HepG2 (cell line): ENCODE data around the gene SLC22A23. TPM values are rescaled to one million over a fixed set of nuclear protein-coding genes. Genes with fewer than 3 reads are reported as not detected.
A peak's percentile ranks its signal among the peaks of the same experiment; 100 is the strongest.

Experiments
- CREM ChIP-seq, 2 experiments: sonication (generic) in 1 of 2; formaldehyde crosslinking in 1 of 2; IDR thresholded peaks; 2 replicates each; pipeline versions ENCODE4 v1.4.0 to v1.6.1; 2016 to 2020; ENCODE audit warnings: antibody characterized with exemption in 1 of 2, mild to moderate bottlenecking in 1 of 2, missing genetic modification reagents in 1 of 2
- NRL ChIP-seq: sonication (generic); formaldehyde crosslinking; IDR thresholded peaks from 2 replicates; pipeline ENCODE4 v1.5.0; 2020; ENCODE audit warnings: missing genetic modification reagents, mild to moderate bottlenecking, moderate library complexity, borderline replicate concordance
- SETDB1 ChIP-seq: sonication (generic); formaldehyde crosslinking; IDR thresholded peaks from 2 replicates; pipeline ENCODE4 v1.5.1; 2020; ENCODE audit warnings: missing genetic modification reagents, mild to moderate bottlenecking, borderline replicate concordance
- ZNF207 ChIP-seq: fragments of 450-650 bp; IDR thresholded peaks from 2 replicates; pipeline ENCODE4 v1.6.1; 2016; ENCODE audit warnings: antibody characterized with exemption, borderline replicate concordance
- ZNF335 ChIP-seq: sonication (generic); formaldehyde crosslinking; IDR thresholded peaks from 2 replicates; pipeline ENCODE4 v1.4.0; 2020; ENCODE audit warnings: missing genetic modification reagents
- ZNF883 ChIP-seq: sonication (generic); formaldehyde crosslinking; IDR thresholded peaks from 2 replicates; pipeline ENCODE4 v1.5.1; 2020; ENCODE audit warnings: mild to moderate bottlenecking, missing genetic modification reagents; ENCODE audit errors: not compliant biosample characterization
- polyA plus RNA-seq, 8 experiments: library from polyadenylated mRNA; depleted of rRNA in 3 of 8; stranded (reverse) in 7 of 8; unstranded in 1 of 8; fragments of >200 nt; fragmentation: Illumina TruSeq in 4 of 8; extraction: Trizol in 4 of 8; gene quantifications; 2 replicates each; pipeline versions ENCODE4 v1.2.1 to v1.2.3, GENCODE V29; 2011 to 2016; ENCODE audit warnings: low read depth in 4 of 8, missing spikeins in 1 of 8, mixed read lengths in 1 of 8; ENCODE audit not compliant: insufficient read depth in 1 of 8
- total RNA-seq, 5 experiments: library from RNA; depleted of rRNA; stranded (reverse); fragments of >200 nt; fragmentation: Illumina TruSeq; extraction: Trizol; gene quantifications; 2 replicates each; pipeline ENCODE4 v1.2.3, GENCODE V29; 2016; ENCODE audit warnings: low read depth in 1 of 5
- TF ChIP-seq, protein P1 (sequence below): sonication (generic); formaldehyde crosslinking; IDR thresholded peaks from 2 replicates; pipeline ENCODE4 v1.5.1; 2020; ENCODE audit warnings: missing genetic modification reagents, mild to moderate bottlenecking, borderline replicate concordance
- TF ChIP-seq, protein P2 (sequence below): sonication (generic); formaldehyde crosslinking; IDR thresholded peaks from 2 replicates; pipeline ENCODE4 v1.8.0; 2022; ENCODE audit warnings: mild to moderate bottlenecking, missing genetic modification reagents, borderline replicate concordance
- TF ChIP-seq, protein P3 (sequence below), 2 experiments: IDR thresholded peaks; 2 replicates each; pipeline ENCODE4 v1.6.1; 2011 to 2012; ENCODE audit warnings: low read length in 2 of 2, borderline replicate concordance in 1 of 2, low read depth in 1 of 2, mild to moderate bottlenecking in 1 of 2, moderate library complexity in 1 of 2
- TF ChIP-seq, protein P4 (sequence below): IDR thresholded peaks from 2 replicates; pipeline ENCODE4 v1.6.1; 2012; ENCODE audit warnings: inconsistent platforms
- TF ChIP-seq, protein P5 (sequence below): sonication (generic); formaldehyde crosslinking; IDR thresholded peaks from 2 replicates; pipeline ENCODE4 v1.5.0; 2020; ENCODE audit warnings: mild to moderate bottlenecking, missing genetic modification reagents, borderline replicate concordance
- TF ChIP-seq, protein P6 (sequence below): sonication (generic); formaldehyde crosslinking; IDR thresholded peaks from 2 replicates; pipeline ENCODE4 v1.4.0; 2020; ENCODE audit warnings: missing genetic modification reagents, borderline replicate concordance

SLC22A23 gene
- total and polyA plus RNA-seq, 2 of the 13 experiments (the other 11 are each of a cell fraction or from before 2014, with no cell fraction given) = 11.8 to 17.5 TPM

DNA sequence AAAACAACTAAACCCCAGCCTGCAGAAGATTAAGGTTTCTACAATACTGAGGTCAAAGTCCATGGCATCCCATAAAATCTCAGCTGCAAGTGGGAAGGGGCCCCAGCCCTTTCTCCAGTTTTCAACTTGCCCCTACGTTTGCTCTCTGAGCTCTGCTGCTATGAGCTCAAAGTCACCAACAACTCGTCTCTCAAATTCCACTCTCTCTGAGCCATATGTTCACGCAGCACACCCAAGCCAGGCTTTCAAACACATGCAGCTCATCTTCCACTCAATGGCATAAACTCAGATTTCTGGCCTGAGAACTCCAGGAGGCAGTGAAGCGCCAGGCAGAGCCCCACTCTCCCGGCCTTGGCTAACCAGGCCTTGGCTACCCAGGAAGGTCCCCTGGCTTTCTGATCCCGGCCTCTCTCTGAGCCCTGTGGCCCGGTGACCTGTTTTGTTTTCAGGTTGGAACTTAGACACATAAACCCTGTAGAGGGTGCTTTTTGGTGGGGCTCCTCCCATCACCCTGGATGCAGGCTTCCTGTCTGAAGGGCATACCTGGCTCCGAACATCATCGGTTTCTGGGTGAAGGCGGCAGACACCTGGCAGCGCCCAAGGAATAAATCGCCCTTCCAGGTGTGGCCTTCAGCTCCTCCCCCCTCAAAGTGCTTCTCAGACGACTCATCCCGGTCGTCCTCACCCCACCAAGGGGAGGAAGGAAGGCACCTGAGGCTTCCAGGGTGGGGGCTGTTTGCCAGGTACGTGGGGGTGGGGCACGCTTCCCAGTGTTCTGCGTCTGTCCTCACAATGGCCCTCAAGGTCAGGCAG is 12.4 kb downstream of the SLC22A23 start (continued):
- TF ChIP-seq, protein P1, sequence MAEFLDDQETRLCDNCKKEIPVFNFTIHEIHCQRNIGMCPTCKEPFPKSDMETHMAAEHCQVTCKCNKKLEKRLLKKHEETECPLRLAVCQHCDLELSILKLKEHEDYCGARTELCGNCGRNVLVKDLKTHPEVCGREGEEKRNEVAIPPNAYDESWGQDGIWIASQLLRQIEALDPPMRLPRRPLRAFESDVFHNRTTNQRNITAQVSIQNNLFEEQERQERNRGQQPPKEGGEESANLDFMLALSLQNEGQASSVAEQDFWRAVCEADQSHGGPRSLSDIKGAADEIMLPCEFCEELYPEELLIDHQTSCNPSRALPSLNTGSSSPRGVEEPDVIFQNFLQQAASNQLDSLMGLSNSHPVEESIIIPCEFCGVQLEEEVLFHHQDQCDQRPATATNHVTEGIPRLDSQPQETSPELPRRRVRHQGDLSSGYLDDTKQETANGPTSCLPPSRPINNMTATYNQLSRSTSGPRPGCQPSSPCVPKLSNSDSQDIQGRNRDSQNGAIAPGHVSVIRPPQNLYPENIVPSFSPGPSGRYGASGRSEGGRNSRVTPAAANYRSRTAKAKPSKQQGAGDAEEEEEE (CRISPR knock-in tag) = no peak
- TF ChIP-seq ZNF335 (CRISPR knock-in tag) = no peak
- TF ChIP-seq ZNF207 = no peak
- TF ChIP-seq NRL (CRISPR knock-in tag) = no peak
- TF ChIP-seq, protein P2, sequence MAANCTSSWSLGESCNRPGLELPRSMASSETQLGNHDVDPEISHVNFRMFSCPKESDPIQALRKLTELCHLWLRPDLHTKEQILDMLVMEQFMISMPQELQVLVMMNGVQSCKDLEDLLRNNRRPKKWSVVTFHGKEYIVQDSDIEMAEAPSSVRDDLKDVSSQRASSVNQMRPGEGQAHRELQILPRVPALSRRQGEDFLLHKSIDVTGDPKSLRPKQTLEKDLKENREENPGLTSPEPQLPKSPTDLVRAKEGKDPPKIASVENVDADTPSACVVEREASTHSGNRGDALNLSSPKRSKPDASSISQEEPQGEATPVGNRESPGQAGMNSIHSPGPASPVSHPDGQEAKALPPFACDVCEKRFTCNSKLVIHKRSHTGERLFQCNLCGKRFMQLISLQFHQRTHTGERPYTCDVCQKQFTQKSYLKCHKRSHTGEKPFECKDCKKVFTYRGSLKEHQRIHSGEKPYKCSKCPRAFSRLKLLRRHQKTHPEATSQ (CRISPR knock-in tag) = 0 out of 2 replicates have a peak, but pooled peaks have one; percentile 31
- peak; percentile 27; the same call in 1 of the 2 replicates for TF ChIP-seq CREM (IDR thresholded peaks at IDR 0.05)
- no peak for TF ChIP-seq CREM (CRISPR knock-in tag; IDR thresholded peaks at IDR 0.05)
- no peak for TF ChIP-seq SETDB1 (CRISPR knock-in tag)
- TF ChIP-seq ZNF883 (CRISPR knock-in tag) = no peak
- TF ChIP-seq, protein P3, sequence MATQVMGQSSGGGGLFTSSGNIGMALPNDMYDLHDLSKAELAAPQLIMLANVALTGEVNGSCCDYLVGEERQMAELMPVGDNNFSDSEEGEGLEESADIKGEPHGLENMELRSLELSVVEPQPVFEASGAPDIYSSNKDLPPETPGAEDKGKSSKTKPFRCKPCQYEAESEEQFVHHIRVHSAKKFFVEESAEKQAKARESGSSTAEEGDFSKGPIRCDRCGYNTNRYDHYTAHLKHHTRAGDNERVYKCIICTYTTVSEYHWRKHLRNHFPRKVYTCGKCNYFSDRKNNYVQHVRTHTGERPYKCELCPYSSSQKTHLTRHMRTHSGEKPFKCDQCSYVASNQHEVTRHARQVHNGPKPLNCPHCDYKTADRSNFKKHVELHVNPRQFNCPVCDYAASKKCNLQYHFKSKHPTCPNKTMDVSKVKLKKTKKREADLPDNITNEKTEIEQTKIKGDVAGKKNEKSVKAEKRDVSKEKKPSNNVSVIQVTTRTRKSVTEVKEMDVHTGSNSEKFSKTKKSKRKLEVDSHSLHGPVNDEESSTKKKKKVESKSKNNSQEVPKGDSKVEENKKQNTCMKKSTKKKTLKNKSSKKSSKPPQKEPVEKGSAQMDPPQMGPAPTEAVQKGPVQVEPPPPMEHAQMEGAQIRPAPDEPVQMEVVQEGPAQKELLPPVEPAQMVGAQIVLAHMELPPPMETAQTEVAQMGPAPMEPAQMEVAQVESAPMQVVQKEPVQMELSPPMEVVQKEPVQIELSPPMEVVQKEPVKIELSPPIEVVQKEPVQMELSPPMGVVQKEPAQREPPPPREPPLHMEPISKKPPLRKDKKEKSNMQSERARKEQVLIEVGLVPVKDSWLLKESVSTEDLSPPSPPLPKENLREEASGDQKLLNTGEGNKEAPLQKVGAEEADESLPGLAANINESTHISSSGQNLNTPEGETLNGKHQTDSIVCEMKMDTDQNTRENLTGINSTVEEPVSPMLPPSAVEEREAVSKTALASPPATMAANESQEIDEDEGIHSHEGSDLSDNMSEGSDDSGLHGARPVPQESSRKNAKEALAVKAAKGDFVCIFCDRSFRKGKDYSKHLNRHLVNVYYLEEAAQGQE (IDR thresholded peaks at IDR 0.05; ENCODE audit: borderline replicate concordance in 1 of 2, low read depth in 1 of 2, low read length in 2 of 2) = no peak
- TF ChIP-seq, protein P4, sequence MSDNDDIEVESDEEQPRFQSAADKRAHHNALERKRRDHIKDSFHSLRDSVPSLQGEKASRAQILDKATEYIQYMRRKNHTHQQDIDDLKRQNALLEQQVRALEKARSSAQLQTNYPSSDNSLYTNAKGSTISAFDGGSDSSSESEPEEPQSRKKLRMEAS = 0 out of 2 replicates have a peak, but pooled peaks have one; percentile 44
- TF ChIP-seq, protein P5, sequence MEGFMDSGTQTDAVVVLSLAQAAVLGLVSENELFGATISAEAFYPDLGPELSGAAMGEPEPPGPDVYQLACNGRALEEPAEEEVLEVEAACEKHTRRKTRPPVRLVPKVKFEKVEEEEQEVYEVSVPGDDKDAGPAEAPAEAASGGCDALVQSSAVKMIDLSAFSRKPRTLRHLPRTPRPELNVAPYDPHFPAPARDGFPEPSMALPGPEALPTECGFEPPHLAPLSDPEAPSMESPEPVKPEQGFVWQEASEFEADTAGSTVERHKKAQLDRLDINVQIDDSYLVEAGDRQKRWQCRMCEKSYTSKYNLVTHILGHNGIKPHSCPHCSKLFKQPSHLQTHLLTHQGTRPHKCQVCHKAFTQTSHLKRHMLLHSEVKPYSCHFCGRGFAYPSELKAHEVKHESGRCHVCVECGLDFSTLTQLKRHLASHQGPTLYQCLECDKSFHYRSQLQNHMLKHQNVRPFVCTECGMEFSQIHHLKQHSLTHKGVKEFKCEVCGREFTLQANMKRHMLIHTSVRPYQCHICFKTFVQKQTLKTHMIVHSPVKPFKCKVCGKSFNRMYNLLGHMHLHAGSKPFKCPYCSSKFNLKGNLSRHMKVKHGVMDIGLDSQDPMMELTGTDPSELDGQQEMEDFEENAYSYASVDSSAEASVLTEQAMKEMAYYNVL = no peak
- TF ChIP-seq, protein P6, sequence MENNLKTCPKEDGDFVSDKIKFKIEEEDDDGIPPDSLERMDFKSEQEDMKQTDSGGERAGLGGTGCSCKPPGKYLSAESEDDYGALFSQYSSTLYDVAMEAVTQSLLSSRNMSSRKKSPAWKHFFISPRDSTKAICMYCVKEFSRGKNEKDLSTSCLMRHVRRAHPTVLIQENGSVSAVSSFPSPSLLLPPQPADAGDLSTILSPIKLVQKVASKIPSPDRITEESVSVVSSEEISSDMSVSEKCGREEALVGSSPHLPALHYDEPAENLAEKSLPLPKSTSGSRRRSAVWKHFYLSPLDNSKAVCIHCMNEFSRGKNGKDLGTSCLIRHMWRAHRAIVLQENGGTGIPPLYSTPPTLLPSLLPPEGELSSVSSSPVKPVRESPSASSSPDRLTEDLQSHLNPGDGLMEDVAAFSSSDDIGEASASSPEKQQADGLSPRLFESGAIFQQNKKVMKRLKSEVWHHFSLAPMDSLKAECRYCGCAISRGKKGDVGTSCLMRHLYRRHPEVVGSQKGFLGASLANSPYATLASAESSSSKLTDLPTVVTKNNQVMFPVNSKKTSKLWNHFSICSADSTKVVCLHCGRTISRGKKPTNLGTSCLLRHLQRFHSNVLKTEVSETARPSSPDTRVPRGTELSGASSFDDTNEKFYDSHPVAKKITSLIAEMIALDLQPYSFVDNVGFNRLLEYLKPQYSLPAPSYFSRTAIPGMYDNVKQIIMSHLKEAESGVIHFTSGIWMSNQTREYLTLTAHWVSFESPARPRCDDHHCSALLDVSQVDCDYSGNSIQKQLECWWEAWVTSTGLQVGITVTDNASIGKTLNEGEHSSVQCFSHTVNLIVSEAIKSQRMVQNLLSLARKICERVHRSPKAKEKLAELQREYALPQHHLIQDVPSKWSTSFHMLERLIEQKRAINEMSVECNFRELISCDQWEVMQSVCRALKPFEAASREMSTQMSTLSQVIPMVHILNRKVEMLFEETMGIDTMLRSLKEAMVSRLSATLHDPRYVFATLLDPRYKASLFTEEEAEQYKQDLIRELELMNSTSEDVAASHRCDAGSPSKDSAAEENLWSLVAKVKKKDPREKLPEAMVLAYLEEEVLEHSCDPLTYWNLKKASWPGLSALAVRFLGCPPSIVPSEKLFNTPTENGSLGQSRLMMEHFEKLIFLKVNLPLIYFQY (CRISPR knock-in tag) = 0 out of 2 replicates have a peak, but pooled peaks have one; percentile 57
